ENCODE results near the gene CD164L2.

DNA sequence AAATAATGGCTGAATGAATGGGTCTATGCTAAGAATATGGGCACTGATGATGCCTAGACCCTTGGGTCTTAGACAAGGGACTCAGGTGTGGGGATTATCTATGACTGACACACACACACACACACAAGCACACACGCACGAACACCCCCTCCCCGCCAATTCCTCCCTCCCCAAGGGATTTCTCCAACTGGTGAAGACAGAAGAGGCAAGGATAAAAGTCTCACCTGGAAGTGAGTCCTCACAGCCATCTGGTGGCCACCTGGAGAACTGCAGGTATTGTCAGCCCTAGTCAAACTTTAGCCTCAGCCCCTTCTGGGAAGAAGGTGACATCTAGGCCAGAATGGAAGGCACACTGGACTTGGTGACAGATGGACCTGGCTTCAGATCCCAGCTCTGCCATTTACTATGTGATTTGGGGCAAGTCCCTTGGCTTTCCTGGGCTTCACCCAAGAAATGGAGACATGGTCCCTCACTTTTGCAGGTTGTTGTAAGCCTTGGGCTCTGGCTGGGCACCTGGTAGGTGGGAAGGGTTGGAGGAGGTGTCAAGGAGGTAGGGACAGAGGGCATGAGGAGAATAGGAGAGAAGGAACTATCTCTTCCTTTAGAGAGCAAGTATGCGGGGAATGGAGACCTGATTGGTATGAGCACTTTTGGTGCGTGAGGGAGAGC is 5.3 kb upstream of the CD164L2 start:
- TF ChIP-seq, protein P1, sequence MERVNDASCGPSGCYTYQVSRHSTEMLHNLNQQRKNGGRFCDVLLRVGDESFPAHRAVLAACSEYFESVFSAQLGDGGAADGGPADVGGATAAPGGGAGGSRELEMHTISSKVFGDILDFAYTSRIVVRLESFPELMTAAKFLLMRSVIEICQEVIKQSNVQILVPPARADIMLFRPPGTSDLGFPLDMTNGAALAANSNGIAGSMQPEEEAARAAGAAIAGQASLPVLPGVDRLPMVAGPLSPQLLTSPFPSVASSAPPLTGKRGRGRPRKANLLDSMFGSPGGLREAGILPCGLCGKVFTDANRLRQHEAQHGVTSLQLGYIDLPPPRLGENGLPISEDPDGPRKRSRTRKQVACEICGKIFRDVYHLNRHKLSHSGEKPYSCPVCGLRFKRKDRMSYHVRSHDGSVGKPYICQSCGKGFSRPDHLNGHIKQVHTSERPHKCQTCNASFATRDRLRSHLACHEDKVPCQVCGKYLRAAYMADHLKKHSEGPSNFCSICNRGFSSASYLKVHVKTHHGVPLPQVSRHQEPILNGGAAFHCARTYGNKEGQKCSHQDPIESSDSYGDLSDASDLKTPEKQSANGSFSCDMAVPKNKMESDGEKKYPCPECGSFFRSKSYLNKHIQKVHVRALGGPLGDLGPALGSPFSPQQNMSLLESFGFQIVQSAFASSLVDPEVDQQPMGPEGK (CRISPR knock-in tag; IDR thresholded peaks at IDR 0.05; ENCODE audit: borderline replicate concordance): no peak
- TF ChIP-seq, protein P2, sequence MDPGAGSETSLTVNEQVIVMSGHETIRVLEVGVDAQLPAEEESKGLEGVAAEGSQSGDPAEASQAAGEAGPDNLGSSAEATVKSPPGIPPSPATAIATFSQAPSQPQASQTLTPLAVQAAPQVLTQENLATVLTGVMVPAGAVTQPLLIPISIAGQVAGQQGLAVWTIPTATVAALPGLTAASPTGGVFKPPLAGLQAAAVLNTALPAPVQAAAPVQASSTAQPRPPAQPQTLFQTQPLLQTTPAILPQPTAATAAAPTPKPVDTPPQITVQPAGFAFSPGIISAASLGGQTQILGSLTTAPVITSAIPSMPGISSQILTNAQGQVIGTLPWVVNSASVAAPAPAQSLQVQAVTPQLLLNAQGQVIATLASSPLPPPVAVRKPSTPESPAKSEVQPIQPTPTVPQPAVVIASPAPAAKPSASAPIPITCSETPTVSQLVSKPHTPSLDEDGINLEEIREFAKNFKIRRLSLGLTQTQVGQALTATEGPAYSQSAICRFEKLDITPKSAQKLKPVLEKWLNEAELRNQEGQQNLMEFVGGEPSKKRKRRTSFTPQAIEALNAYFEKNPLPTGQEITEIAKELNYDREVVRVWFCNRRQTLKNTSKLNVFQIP (CRISPR knock-in tag; IDR thresholded peaks at IDR 0.05; ENCODE audit: borderline replicate concordance, low read depth): no peak
- TF ChIP-seq ARNTL (CRISPR knock-in tag; IDR thresholded peaks at IDR 0.05; ENCODE audit: borderline replicate concordance, low read depth): no peak
- TF ChIP-seq, protein P3, sequence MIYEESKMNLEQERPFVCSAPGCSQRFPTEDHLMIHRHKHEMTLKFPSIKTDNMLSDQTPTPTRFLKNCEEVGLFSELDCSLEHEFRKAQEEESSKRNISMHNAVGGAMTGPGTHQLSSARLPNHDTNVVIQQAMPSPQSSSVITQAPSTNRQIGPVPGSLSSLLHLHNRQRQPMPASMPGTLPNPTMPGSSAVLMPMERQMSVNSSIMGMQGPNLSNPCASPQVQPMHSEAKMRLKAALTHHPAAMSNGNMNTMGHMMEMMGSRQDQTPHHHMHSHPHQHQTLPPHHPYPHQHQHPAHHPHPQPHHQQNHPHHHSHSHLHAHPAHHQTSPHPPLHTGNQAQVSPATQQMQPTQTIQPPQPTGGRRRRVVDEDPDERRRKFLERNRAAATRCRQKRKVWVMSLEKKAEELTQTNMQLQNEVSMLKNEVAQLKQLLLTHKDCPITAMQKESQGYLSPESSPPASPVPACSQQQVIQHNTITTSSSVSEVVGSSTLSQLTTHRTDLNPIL (CRISPR knock-in tag; IDR thresholded peaks at IDR 0.05; ENCODE audit: low read depth): no peak
- TF ChIP-seq ZC3H10 (CRISPR knock-in tag; IDR thresholded peaks at IDR 0.05): no peak
- no peak for TF ChIP-seq TCF4 (CRISPR knock-in tag; IDR thresholded peaks at IDR 0.05; ENCODE audit: borderline replicate concordance)
- no peak for TF ChIP-seq RARB (CRISPR knock-in tag; IDR thresholded peaks at IDR 0.05)
- no peak for TF ChIP-seq ZFP30 (CRISPR knock-in tag; IDR thresholded peaks at IDR 0.05)
- TF ChIP-seq TOX (CRISPR knock-in tag; IDR thresholded peaks at IDR 0.05; ENCODE audit: borderline replicate concordance): no peak
- no peak for TF ChIP-seq ZNF70 (CRISPR knock-in tag; IDR thresholded peaks at IDR 0.05)
- TF ChIP-seq CSDC2 (CRISPR knock-in tag; IDR thresholded peaks at IDR 0.05): no peak
